GM21723 (cell line): ENCODE data around the gene KDM5C.

Experiments used
- ATAC-seq: cut with Tn5 transposase; IDR thresholded peaks from one replicate; pipeline ENCODE4 v1.9.1; 2021; ENCODE audit warnings: mild to moderate bottlenecking, moderate library complexity; ENCODE audit not compliant: unreplicated experiment

KDM5C gene

GRCh38 chrX:53251307-53251706, 26.3 kb upstream of the KDM5C start:
- ATAC-seq = no peak

- no peak for ATAC-seq
These were observed 25.5 kb upstream of the KDM5C start for GRCh38 chrX:53250556-53250955.

- no peak for ATAC-seq
These were observed 24.5 kb upstream of the KDM5C start for GRCh38 chrX:53249408-53250042.

- ATAC-seq = no peak
These were observed 22.9 kb upstream of the KDM5C start for GRCh38 chrX:53247928-53248327.

GRCh38 chrX:53246231-53246630, 21.2 kb upstream of the KDM5C start:
- no peak for ATAC-seq

- ATAC-seq = no peak
These were observed 19.6 kb upstream of the KDM5C start for GRCh38 chrX:53244610-53245009.

GRCh38 chrX:53242310-53242709, 17.3 kb upstream of the KDM5C start:
- no peak for ATAC-seq

GRCh38 chrX:53241558-53241957, 16.6 kb upstream of the KDM5C start:
- ATAC-seq = no peak

GRCh38 chrX:53239474-53239873, 14.5 kb upstream of the KDM5C start:
- no peak for ATAC-seq

GRCh38 chrX:53237056-53237455, 12.0 kb upstream of the KDM5C start:
- no peak for ATAC-seq

- ATAC-seq = no peak
These were observed 11.1 kb upstream of the KDM5C start for GRCh38 chrX:53236025-53236679.

GRCh38 chrX:53235566-53235965, 10.6 kb upstream of the KDM5C start:
- no peak for ATAC-seq

- ATAC-seq = no peak
These were observed 9.5 kb upstream of the KDM5C start for GRCh38 chrX:53234484-53234883.

GRCh38 chrX:53233536-53233935, 8.5 kb upstream of the KDM5C start:
- no peak for ATAC-seq

- ATAC-seq = no peak
These were observed 5.1 kb upstream of the KDM5C start for GRCh38 chrX:53230116-53230515.

- ATAC-seq = no peak
These were observed 2.3 kb upstream of the KDM5C start for GRCh38 chrX:53227224-53227765.

- peak; percentile 14 for ATAC-seq
These were observed 800 bp downstream of the KDM5C start for GRCh38 chrX:53223955-53224859.

GRCh38 chrX:53223068-53223693, 1.8 kb downstream of the KDM5C start:
- no peak for ATAC-seq

GRCh38 chrX:53211391-53211978, 13.5 kb downstream of the KDM5C start:
- ATAC-seq = no peak

GRCh38 chrX:53196678-53197077, 28.3 kb downstream of the KDM5C start:
- ATAC-seq = no peak

GRCh38 chrX:53195401-53195800, 29.6 kb downstream of the KDM5C start:
- ATAC-seq = no peak
